Loucy (cell line): Measurements from ENCODE around the gene ERCC4.

ENCODE experiments used
- H2AFZ ChIP-seq: fragments of 200-600 bp; sonication (generic); 2 replicates; pipeline ENCODE4 v1.6.0; 2016; ENCODE audit warnings: antibody characterized with exemption, mild to moderate bottlenecking, low read length, moderate library complexity
- H3F3A ChIP-seq: fragments of 200-600 bp; 2 replicates; pipeline ENCODE4 v1.6.0; 2016; ENCODE audit warnings: antibody characterized with exemption, low read depth, mild to moderate bottlenecking
- H3K27me3 ChIP-seq: fragments of 200-600 bp; sonication (generic); 2 replicates; pipeline ENCODE4 v1.6.1; 2014; ENCODE audit warnings: low read length, mild to moderate bottlenecking; ENCODE audit not compliant: insufficient read depth, poor library complexity, severe bottlenecking
- H3K36me3 ChIP-seq: fragments of 200-600 bp; sonication (generic); 2 replicates; pipeline ENCODE4 v1.6.1; 2016; ENCODE audit warnings: low read length; ENCODE audit not compliant: insufficient read depth
- H3K4me1 ChIP-seq: fragments of 200-600 bp; sonication (generic); 2 replicates; pipeline ENCODE4 v1.5.1; 2014; ENCODE audit warnings: low read length, mild to moderate bottlenecking; ENCODE audit not compliant: insufficient read depth, poor library complexity, severe bottlenecking
- H3K4me2 ChIP-seq: fragments of 200-600 bp; sonication (generic); 2 replicates; pipeline ENCODE4 v1.6.0; 2014; ENCODE audit warnings: antibody characterized with exemption, low read length, low read depth, mild to moderate bottlenecking; ENCODE audit not compliant: poor library complexity, severe bottlenecking
- H3K4me3 ChIP-seq: fragments of 200-600 bp; sonication (generic); 2 replicates; pipeline ENCODE4 v1.5.1; 2014; ENCODE audit warnings: low read length, mild to moderate bottlenecking, mixed read lengths; ENCODE audit not compliant: poor library complexity, severe bottlenecking
- H3K79me2 ChIP-seq: fragments of 200-600 bp; sonication (generic); 2 replicates; pipeline ENCODE4 v1.6.1; 2014; ENCODE audit warnings: low read length; ENCODE audit not compliant: insufficient read depth
- H3K9ac ChIP-seq: fragments of 200-600 bp; sonication (generic); 2 replicates; pipeline ENCODE4 v1.6.0; 2014; ENCODE audit warnings: mild to moderate bottlenecking, low read depth, low read length, moderate library complexity; ENCODE audit not compliant: poor library complexity, severe bottlenecking
- H3K9me2 ChIP-seq: fragments of 200-600 bp; sonication (generic); replicated peaks from 2 replicates; pipeline ENCODE4 v1.6.1; 2016; ENCODE audit warnings: low read depth, low read length, mixed read lengths
- H3K9me3 ChIP-seq: fragments of 200-600 bp; sonication (generic); 2 replicates; pipeline ENCODE4 v1.6.1; 2014; ENCODE audit warnings: mild to moderate bottlenecking, antibody characterized with exemption, low read length, low read depth; ENCODE audit not compliant: insufficient read depth
- H4K20me1 ChIP-seq: fragments of 200-600 bp; sonication (generic); 2 replicates; pipeline ENCODE4 v1.6.0; 2014; ENCODE audit warnings: antibody characterized with exemption, low read length, mild to moderate bottlenecking; ENCODE audit not compliant: insufficient read depth, poor library complexity, severe bottlenecking
- EZH2phosphoT487 ChIP-seq: fragments of 200-600 bp; IDR thresholded peaks from 2 replicates; pipeline ENCODE4 v1.6.1; 2018; ENCODE audit warnings: antibody characterized with exemption, mild to moderate bottlenecking, moderate library complexity, borderline replicate concordance
- TF ChIP-seq, protein P1 (sequence below): fragments of 200-600 bp; sonication (generic); conservative IDR thresholded peaks from 2 replicates; pipeline ENCODE4 v1.5.1; 2014; ENCODE audit warnings: mild to moderate bottlenecking, antibody characterized with exemption, low read length

Gene ERCC4

DNA sequence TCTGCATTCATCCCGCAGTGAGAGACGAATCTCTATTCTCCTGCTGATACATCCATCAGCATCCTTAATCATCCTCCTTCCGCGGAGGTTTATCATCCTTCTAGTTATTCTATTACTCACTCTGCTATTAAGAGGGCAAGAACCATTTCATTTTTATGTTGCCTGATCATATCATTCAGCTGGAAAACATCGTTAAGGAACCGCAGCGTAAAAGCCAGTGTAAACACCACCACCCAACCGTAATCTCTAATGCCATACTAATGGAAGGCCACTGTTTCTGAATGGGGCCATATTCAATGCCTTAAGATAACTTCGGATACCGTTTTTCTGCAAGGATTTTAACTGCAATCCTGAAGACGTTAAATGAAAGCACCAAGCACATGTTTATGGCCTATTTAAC, 36.7 kb upstream of the ERCC4 start:
- Histone ChIP-seq H3K4me3 (no peak overlapping the region), H3K4me2 (no peak overlapping the region), H3K9ac (no peak overlapping the region), H2AFZ (no peak overlapping the region), H3K9me3 (no peaks in the 10 kb centered on the region), H3K9me2 (no peaks in the 10 kb centered on the region), H4K20me1 (no peaks in the 10 kb centered on the region), H3K36me3 (no peaks in the 10 kb centered on the region), H3K27me3 (no peaks in the 10 kb centered on the region), H3K79me2 (no peaks in the 10 kb centered on the region), H3K4me1 (no peaks in the 10 kb centered on the region), H3F3A (no peaks in the 10 kb centered on the region)
- TF ChIP-seq EZH2phosphoT487: no peak
- TF ChIP-seq, protein P1, sequence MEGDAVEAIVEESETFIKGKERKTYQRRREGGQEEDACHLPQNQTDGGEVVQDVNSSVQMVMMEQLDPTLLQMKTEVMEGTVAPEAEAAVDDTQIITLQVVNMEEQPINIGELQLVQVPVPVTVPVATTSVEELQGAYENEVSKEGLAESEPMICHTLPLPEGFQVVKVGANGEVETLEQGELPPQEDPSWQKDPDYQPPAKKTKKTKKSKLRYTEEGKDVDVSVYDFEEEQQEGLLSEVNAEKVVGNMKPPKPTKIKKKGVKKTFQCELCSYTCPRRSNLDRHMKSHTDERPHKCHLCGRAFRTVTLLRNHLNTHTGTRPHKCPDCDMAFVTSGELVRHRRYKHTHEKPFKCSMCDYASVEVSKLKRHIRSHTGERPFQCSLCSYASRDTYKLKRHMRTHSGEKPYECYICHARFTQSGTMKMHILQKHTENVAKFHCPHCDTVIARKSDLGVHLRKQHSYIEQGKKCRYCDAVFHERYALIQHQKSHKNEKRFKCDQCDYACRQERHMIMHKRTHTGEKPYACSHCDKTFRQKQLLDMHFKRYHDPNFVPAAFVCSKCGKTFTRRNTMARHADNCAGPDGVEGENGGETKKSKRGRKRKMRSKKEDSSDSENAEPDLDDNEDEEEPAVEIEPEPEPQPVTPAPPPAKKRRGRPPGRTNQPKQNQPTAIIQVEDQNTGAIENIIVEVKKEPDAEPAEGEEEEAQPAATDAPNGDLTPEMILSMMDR: no peak

DNA sequence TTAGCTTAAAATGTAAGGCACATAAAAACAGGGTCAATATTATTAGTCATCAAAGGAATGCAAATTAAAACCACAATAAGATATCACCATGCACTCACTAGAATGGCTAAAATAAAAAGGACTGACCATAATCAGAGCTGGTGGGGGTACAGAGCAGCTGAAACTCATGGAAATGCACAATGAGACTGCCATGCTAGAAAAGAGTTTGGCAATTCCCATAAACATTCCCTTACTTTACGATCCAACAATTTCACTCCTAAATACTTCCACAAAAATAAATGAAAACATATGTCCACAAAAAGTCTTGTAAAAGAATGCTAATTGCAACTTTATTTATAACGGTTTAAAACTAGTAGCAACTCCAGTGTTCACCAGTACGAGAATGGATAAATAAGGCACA, 36.1 kb upstream of the ERCC4 start:
- Histone ChIP-seq H3K36me3 (no peaks in the 10 kb centered on the region), H3K4me2 (no peak overlapping the region), H3F3A (no peaks in the 10 kb centered on the region), H2AFZ (no peak overlapping the region), H3K9ac (no peak overlapping the region), H3K27me3 (no peaks in the 10 kb centered on the region), H3K9me2 (no peaks in the 10 kb centered on the region), H3K9me3 (no peaks in the 10 kb centered on the region), H4K20me1 (no peaks in the 10 kb centered on the region), H3K4me1 (no peaks in the 10 kb centered on the region), H3K79me2 (no peaks in the 10 kb centered on the region), H3K4me3 (no peak overlapping the region)
- no peak for TF ChIP-seq EZH2phosphoT487
- TF ChIP-seq, protein P1: no peak

DNA sequence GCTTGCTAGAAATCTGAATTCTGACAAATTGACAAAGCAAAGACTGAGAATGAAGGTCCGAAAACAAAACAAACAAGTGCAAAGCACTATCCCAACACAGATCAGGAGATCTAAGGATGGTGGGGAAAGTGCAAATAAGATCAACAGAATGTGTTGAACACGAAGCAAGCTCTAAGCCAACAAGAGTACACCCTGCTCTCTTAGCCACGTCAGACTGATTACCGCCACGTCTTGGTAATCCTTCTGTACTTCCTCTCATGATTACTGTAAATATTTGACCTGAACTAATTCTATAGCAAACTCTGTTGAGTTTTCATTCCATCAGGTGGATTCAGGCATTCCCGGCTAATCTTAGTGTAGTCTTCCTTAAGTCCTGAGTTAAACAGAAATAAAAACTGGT, 34.3 kb upstream of the ERCC4 start:
- Histone ChIP-seq H2AFZ (no peak overlapping the region), H3K79me2 (no peaks in the 10 kb centered on the region), H3F3A (no peaks in the 10 kb centered on the region), H3K9ac (no peak overlapping the region), H3K9me3 (no peaks in the 10 kb centered on the region), H3K27me3 (no peaks in the 10 kb centered on the region), H3K4me1 (no peaks in the 10 kb centered on the region), H3K4me2 (no peak overlapping the region), H3K36me3 (no peaks in the 10 kb centered on the region), H3K9me2 (no peaks in the 10 kb centered on the region), H3K4me3 (no peak overlapping the region), H4K20me1 (no peaks in the 10 kb centered on the region)
- TF ChIP-seq EZH2phosphoT487: no peak
- TF ChIP-seq, protein P1: no peak
